Keratinocyte (primary cell): ENCODE data around the gene TMEM132C. TPM values are rescaled to one million over a fixed set of nuclear protein-coding genes. Genes with fewer than 3 reads are reported as not detected.

Source experiments
- DNase-seq: peaks from one replicate; pipeline ENCODE4 v3.0.0-alpha.2; 2011; ENCODE audit warnings: low read depth, missing footprints, low spot score
- FAIRE-seq: peaks from 2 replicates; lab custom pipeline; 2011; peaks lifted over from hg19 to GRCh38; lab: Jason Lieb, UNC
- H2AFZ ChIP-seq: 2 replicates; pipeline ENCODE4 v1.6.0; 2012; ENCODE audit warnings: low read length, control low read depth, inconsistent platforms; ENCODE audit not compliant: control insufficient read depth
- H3K27ac ChIP-seq: 2 replicates; pipeline ENCODE4 v1.5.1; 2011; ENCODE audit warnings: low read length; ENCODE audit not compliant: control insufficient read depth, insufficient read depth
- H3K27me3 ChIP-seq: 3 replicates; pipeline ENCODE4 v1.6.0; 2011; ENCODE audit warnings: low read length; ENCODE audit not compliant: control insufficient read depth, insufficient read depth; ENCODE audit errors: extremely low read depth
- H3K36me3 ChIP-seq, 2 experiments: 2 replicates in 1 of 2; 3 replicates in 1 of 2; pipeline ENCODE4 v1.5.1; 2011; ENCODE audit warnings: low read length in 2 of 2, mild to moderate bottlenecking in 1 of 2; ENCODE audit not compliant: control insufficient read depth in 2 of 2, insufficient read depth in 2 of 2; ENCODE audit errors: extremely low read depth in 1 of 2
- H3K4me1 ChIP-seq: 3 replicates; pipeline ENCODE4 v1.5.1; 2011; ENCODE audit warnings: low read length; ENCODE audit not compliant: control insufficient read depth, insufficient read depth; ENCODE audit errors: extremely low read depth
- H3K4me2 ChIP-seq: 3 replicates; pipeline ENCODE4 v1.6.0; 2011; ENCODE audit warnings: low read depth, low read length; ENCODE audit not compliant: control insufficient read depth, insufficient read depth; ENCODE audit errors: extremely low read depth
- H3K4me3 ChIP-seq, 3 experiments: fragments of 200-600 bp in 1 of 3; sonication (generic) in 1 of 3; 2 replicates in 2 of 3; 3 replicates in 1 of 3; pipeline ENCODE4 v1.5.1; 2011 to 2016; ENCODE audit warnings: low read length in 3 of 3, mild to moderate bottlenecking in 3 of 3, control low read depth in 2 of 3, inconsistent platforms in 1 of 3, low read depth in 1 of 3, mixed read lengths in 1 of 3, mixed run types in 1 of 3, moderate library complexity in 1 of 3; ENCODE audit not compliant: control insufficient read depth in 2 of 3, insufficient read depth in 2 of 3; ENCODE audit errors: extremely low read depth in 1 of 3
- H3K79me2 ChIP-seq: 2 replicates; pipeline ENCODE4 v1.6.0; 2012; ENCODE audit warnings: low read length; ENCODE audit not compliant: control insufficient read depth, insufficient read depth
- H3K9ac ChIP-seq: 3 replicates; pipeline ENCODE4 v1.6.0; 2011; ENCODE audit warnings: low read length; ENCODE audit not compliant: control insufficient read depth, insufficient read depth; ENCODE audit errors: extremely low read depth
- H3K9me1 ChIP-seq: 3 replicates; pipeline ENCODE4 v1.6.0; 2011; ENCODE audit warnings: low read length; ENCODE audit not compliant: control insufficient read depth, insufficient read depth; ENCODE audit errors: extremely low read depth
- H3K9me3 ChIP-seq: 2 replicates; pipeline ENCODE4 v1.5.1; 2012; ENCODE audit warnings: low read depth, low read length; ENCODE audit not compliant: control insufficient read depth
- H4K20me1 ChIP-seq: 3 replicates; pipeline ENCODE4 v1.6.0; 2011; ENCODE audit warnings: low read length; ENCODE audit not compliant: control insufficient read depth, insufficient read depth; ENCODE audit errors: extremely low read depth
- CTCF ChIP-seq, 3 experiments: IDR thresholded peaks in 1 of 3; conservative IDR thresholded peaks in 1 of 3; optimal IDR thresholded peaks in 1 of 3; 2 replicates in 2 of 3; 3 replicates in 1 of 3; pipeline versions ENCODE3 to v1.5.1; 2011; ENCODE audit warnings: low read length in 3 of 3, mild to moderate bottlenecking in 3 of 3, moderate library complexity in 2 of 3, control low read depth in 1 of 3, inconsistent platforms in 1 of 3; ENCODE audit not compliant: insufficient read depth in 2 of 3; ENCODE audit errors: extremely low read depth in 1 of 3
- EZH2 ChIP-seq: IDR thresholded peaks from one replicate; pipeline ENCODE4 v1.6.1; 2012; ENCODE audit warnings: inconsistent platforms, mild to moderate bottlenecking, low read length, moderate library complexity
- dilution Hi-C: fragments of 300-500 bp; cut with MboI; formaldehyde crosslinking; loops from one replicate; pipeline ENCODE4 v1.7.0; 2020; ENCODE audit warnings: low sequenced_read_pairs; ENCODE audit not compliant: extremely low pct_ligation_motif_present
- polyA plus RNA-seq, 5 experiments: library from polyadenylated mRNA; depleted of rRNA in 3 of 5; stranded (reverse) in 3 of 5; stranded (forward) in 1 of 5; unstranded in 1 of 5; fragments of >200 nt; gene quantifications; 1 replicate in 1 of 5; 2 replicates in 3 of 5; 3 replicates in 1 of 5; pipeline versions ENCODE4 v1.2.1 to v1.2.3, GENCODE V29; 2011 to 2012; ENCODE audit warnings: missing spikeins in 2 of 5, low read depth in 1 of 5, low replicate concordance in 1 of 5

The TMEM132C gene
- polyA plus RNA-seq, 1 donor (not counting 4 experiments of a cell fraction or from before 2014, with no cell fraction given): not detected

- no peak for FAIRE-seq
- dilution Hi-C loops: no loop called here
These were observed 320.9 kb downstream of the TMEM132C start for GRCh38 chr12:128587918-128588317.

GRCh38 chr12:128592220-128592744 is 325.3 kb downstream of the TMEM132C start:
- no peak for TF ChIP-seq CTCF (optimal IDR thresholded peaks at IDR 0.05 in 1 of 3, IDR thresholded peaks at IDR 0.05 in 1 of 3, conservative IDR thresholded peaks at IDR 0.05 in 1 of 3; ENCODE audit: extremely low read depth in 1 of 3, insufficient read depth in 2 of 3, low read length in 3 of 3)
- TF ChIP-seq EZH2: no peak
- H2AFZ ChIP-seq: no peak overlapping the region
- H3K9me3 ChIP-seq: peaks cover 11% of the 10 kb centered on the region
- no peak overlapping the region for H3K4me2 ChIP-seq
- no peaks in the 10 kb centered on the region for H3K36me3 ChIP-seq
- no peaks in the 10 kb centered on the region for H4K20me1 ChIP-seq
- dilution Hi-C loops: no loop called here
- no peaks in the 10 kb centered on the region for H3K9me1 ChIP-seq
- no peaks in the 10 kb centered on the region for H3K27me3 ChIP-seq
- no peaks in the 10 kb centered on the region for H3K79me2 ChIP-seq
- no peak overlapping the region for H3K27ac ChIP-seq
- DNase-seq: no peak
- no peak overlapping the region for H3K4me3 ChIP-seq
- no peak overlapping the region for H3K9ac ChIP-seq
- no peak for FAIRE-seq
- no peaks in the 10 kb centered on the region for H3K4me1 ChIP-seq

More at GRCh38 chr12:128587918-128588317, 320.9 kb downstream of the TMEM132C start:
- no peak for DNase-seq
- Histone ChIP-seq H3K27me3 (no peaks in the 10 kb centered on the region), H3K36me3 (no peaks in the 10 kb centered on the region), H3K4me2 (no peak overlapping the region), H4K20me1 (no peaks in the 10 kb centered on the region), H3K9ac (no peak overlapping the region), H3K4me1 (no peaks in the 10 kb centered on the region), H3K79me2 (no peaks in the 10 kb centered on the region), H3K4me3 (no peak overlapping the region), H2AFZ (no peak overlapping the region), H3K27ac (no peak overlapping the region), H3K9me3 (peaks cover 8% of the 10 kb centered on the region), H3K9me1 (no peaks in the 10 kb centered on the region)
- TF ChIP-seq CTCF (optimal IDR thresholded peaks at IDR 0.05 in 1 of 3, IDR thresholded peaks at IDR 0.05 in 1 of 3, conservative IDR thresholded peaks at IDR 0.05 in 1 of 3; ENCODE audit: extremely low read depth in 1 of 3, insufficient read depth in 2 of 3, low read length in 3 of 3) (no peak), EZH2 (no peak)
